HFF-Myc (cell line): ENCODE results near the gene SRSF3.
"Not testable (repeated sequence)": the region's sequence is repeated elsewhere in the genome, so short reads cannot be mapped to it uniquely, and the experiment has no call there.

Experiments
- DNase-seq: peaks from one replicate; pipeline ENCODE4 v3.0.0-alpha.2; 2011; ENCODE audit warnings: low read depth; ENCODE audit errors: extremely low read depth
- H3K4me3 ChIP-seq: replicated peaks from 2 replicates; pipeline ENCODE4 v1.5.1; 2011; ENCODE audit warnings: low read depth, mild to moderate bottlenecking, control low read depth, low read length
- TF ChIP-seq, protein P1 (sequence below): IDR thresholded peaks from 2 replicates; pipeline ENCODE4 v1.5.1; 2012; ENCODE audit warnings: mild to moderate bottlenecking, low read depth, low read length, control low read depth; ENCODE audit errors: missing control alignments

The SRSF3 gene

DNA sequence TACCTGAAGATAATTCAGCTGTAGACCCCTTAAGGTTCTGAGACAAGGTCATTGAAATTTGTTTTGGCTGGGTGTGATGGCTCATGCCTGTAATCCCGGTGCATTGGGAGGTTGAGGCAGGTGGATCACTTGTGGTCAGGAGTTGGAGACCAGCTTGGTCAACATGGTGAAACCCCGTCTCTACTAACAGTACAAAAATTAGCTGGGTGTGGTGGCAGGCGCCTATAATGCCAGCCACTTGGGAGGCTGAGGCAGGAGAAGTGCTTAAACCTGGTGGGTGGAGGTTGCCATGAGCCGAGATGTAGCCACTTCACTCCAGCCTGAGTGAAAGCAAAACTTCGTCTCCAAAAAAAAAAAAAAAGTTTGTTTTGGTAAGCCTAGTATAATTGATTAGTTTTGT is 11.0 kb downstream of the SRSF3 start:
- TF ChIP-seq, protein P1, sequence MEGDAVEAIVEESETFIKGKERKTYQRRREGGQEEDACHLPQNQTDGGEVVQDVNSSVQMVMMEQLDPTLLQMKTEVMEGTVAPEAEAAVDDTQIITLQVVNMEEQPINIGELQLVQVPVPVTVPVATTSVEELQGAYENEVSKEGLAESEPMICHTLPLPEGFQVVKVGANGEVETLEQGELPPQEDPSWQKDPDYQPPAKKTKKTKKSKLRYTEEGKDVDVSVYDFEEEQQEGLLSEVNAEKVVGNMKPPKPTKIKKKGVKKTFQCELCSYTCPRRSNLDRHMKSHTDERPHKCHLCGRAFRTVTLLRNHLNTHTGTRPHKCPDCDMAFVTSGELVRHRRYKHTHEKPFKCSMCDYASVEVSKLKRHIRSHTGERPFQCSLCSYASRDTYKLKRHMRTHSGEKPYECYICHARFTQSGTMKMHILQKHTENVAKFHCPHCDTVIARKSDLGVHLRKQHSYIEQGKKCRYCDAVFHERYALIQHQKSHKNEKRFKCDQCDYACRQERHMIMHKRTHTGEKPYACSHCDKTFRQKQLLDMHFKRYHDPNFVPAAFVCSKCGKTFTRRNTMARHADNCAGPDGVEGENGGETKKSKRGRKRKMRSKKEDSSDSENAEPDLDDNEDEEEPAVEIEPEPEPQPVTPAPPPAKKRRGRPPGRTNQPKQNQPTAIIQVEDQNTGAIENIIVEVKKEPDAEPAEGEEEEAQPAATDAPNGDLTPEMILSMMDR = no peak
- H3K4me3 ChIP-seq = no peak overlapping the region
- DNase-seq = no peak

DNA sequence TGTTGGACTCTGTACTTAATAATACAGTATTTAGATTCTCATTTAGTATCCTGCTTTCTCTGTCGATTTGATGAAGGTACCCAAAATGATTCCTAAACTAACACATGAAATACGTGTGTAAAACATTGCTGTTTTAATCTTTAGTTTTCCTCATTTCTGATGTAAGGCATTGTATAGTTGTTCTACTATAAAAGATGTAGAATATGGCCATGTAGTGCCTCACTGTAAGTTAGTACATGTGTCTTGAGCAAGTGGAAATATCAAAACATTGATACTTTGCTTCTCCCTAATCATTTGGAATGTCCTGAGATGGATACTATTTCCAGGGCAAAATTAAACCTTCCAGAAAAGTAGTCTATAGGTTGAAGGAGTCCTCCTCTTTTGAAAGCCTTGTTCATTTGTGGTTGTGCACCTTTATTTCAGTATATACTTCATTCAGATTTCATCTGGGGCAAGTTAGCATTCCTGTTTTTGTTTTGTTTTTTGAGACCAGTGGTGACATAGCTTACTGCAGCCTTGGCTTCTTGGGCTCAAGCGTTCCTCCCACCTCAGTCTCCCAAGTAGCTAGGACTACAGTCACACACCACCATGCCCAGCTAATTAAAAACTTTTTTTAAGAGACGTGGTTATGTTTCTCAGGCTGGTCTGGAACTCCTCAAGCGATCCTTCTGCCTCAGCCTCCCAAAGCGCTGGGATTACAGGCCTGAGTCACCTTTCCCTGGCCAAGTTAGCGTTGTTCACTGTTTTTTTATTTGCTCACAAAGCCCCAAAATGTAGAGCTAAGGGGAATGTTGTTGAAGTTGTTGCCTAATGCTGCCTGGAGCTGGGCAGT is 11.6 kb downstream of the SRSF3 start:
- no peak overlapping the region for H3K4me3 ChIP-seq
- DNase-seq = no peak
- TF ChIP-seq, protein P1 = no peak

DNA sequence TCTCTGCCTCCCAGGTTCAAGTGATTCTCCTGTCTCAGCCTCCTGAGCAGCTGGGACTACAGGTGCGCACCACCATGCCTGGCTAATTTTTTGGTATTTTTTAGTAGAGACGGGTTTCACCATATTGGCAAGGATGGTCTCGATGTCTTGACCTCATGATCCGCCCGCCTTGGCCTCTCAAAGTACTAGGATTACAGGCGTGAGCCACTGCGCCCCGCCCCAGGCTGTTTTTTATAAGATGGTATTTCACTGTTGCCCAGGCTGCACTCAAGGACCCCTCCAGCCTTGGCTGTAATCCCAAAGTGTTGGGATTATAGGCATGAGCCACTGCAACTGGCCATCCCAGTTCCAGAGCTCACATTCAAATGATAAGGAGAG is 13.1 kb downstream of the SRSF3 start:
- not testable (repeated sequence) for DNase-seq, H3K4me3 ChIP-seq

DNA sequence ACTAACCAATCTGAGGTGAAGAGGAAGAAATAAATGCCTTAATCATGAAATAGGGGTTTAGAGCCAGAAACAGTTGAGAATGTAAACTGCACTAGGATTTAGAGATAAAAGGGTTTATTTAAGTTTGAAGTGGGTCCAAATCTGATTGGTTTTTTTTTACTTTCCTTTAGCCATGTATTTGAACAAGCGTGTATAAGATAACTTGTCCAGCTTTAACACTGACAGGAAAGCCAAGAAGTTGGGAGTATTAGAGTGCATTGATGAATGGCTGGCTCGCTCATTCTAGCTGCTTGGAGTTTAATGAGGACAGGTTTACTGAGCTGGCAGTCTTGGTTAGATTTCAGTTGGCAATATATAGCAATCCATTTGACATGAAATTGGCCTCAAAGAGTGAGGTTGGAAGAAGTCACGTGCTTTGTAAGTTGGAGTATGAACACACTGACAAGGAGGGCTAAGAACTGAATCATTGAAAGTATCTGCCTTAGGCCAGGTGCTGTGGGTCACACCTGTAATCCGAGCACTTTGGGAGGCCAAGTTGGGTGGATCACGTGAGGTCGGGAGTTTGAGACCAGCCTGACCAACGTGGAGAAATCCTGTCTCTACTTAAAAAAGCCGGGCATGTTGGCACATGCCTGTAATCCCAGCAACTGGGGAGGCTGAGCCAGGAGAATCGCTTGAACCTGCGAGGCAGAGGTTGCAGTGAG is 13.7 kb downstream of the SRSF3 start:
- TF ChIP-seq, protein P1 = no peak
- H3K4me3 ChIP-seq = no peak overlapping the region
- DNase-seq = no peak

DNA sequence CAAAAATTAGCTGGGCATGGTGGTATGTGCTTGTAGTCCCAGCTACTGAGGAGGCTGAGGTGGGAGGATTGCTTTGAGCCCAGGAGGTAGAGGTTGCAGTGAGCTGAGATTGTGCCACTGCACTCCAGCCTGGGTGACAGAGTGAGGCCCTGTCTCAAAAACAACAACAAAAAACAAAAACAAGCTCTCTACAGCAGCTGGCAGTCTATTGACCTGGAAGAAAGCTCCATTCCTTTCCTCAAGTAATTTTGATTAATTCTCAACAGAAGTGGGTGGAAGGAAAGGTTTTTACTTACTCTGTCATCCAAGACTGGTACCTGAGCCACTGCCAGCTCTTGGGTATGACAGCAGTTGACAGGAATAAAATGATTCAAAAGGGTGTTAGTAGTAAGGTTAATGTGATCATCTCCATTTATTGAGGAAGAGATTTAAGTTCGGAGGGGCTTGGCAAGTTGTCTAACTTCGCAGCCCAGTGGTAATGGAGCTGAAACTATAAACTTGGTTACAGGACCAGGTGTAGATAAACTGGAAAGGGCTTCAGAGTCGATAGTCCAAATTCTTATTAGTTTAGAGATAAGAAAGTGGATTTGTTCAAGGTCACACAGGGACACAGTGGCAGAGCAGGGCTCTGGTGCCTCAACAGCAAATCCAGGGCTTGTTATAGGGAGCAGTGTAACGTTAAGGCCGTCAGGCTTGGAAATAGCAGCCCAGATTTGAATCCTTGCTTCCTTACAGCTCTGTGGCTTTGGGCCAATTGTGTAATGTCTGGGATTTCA is 14.8 kb downstream of the SRSF3 start:
- no peak for DNase-seq
- no peak overlapping the region for H3K4me3 ChIP-seq
- TF ChIP-seq, protein P1 = no peak

DNA sequence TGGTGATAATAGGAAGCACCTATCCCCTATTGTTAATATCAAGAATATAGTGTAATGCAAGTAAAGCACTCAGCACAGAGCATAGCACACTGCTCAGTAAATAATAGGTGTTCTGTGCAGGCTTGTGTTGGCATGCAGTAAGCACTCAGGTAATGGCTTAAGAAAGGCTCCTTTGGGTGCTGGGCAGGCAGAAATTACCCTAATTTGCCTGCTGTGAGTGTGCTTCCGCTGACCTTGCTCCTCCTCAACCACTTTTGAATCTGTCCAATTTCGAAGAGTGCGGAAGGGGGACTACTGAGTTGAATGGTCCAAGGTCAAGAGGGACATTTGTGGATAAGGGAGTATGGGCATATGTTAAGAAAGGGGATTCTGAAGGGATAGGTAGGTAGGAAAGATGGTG is 15.4 kb downstream of the SRSF3 start:
- DNase-seq = no peak
- TF ChIP-seq, protein P1 = no peak
- H3K4me3 ChIP-seq = no peak overlapping the region
